ENCODE data around the gene TMEM132D. TPM values are rescaled to one million over a fixed set of nuclear protein-coding genes. Genes with fewer than 3 reads are reported as not detected.

The TMEM132D gene
- polyA plus RNA-seq, 1 experiment: not detected

GRCh38 chr12:129186952-129187351 is 716.9 kb downstream of the TMEM132D start:
- CTCF ChIA-PET: no interaction called here
- Histone ChIP-seq H3K27ac (ENCODE audit: low read depth, low read length) (no peak overlapping the region), H3K4me3 (ENCODE audit: low read depth, low read length) (no peak overlapping the region), H3K9me3 (ENCODE audit: control insufficient read depth, insufficient read depth, low read length) (peaks cover 59% of the 10 kb centered on the region), H3K27me3 (ENCODE audit: control insufficient read depth, insufficient read depth, low read length) (no peaks in the 10 kb centered on the region)
- POLR2A ChIA-PET: no interaction called here
- no peak for DNase-seq (ENCODE audit: low read depth, low spot score)
- TF ChIP-seq CTCF (IDR thresholded peaks at IDR 0.05; ENCODE audit: low read depth, low read length): no peak

GRCh38 chr12:129185855-129186254 is 718.0 kb downstream of the TMEM132D start:
- DNase-seq (ENCODE audit: low read depth, low spot score): no peak
- Histone ChIP-seq H3K27me3 (ENCODE audit: control insufficient read depth, insufficient read depth, low read length) (no peaks in the 10 kb centered on the region), H3K27ac (ENCODE audit: low read depth, low read length) (no peak overlapping the region), H3K9me3 (ENCODE audit: control insufficient read depth, insufficient read depth, low read length) (peaks cover 64% of the 10 kb centered on the region), H3K4me3 (ENCODE audit: low read depth, low read length) (no peak overlapping the region)
- TF ChIP-seq CTCF (IDR thresholded peaks at IDR 0.05; ENCODE audit: low read depth, low read length): no peak
- ChIA-PET CTCF (no interaction called here), POLR2A (no interaction called here)

- Histone ChIP-seq H3K9me3 (ENCODE audit: control insufficient read depth, insufficient read depth, low read length) (peaks cover 66% of the 10 kb centered on the region), H3K27ac (ENCODE audit: low read depth, low read length) (no peak overlapping the region), H3K27me3 (ENCODE audit: control insufficient read depth, insufficient read depth, low read length) (no peaks in the 10 kb centered on the region), H3K4me3 (ENCODE audit: low read depth, low read length) (no peak overlapping the region)
- CTCF ChIA-PET: no interaction called here
- no peak for TF ChIP-seq CTCF (IDR thresholded peaks at IDR 0.05; ENCODE audit: low read depth, low read length)
- DNase-seq (ENCODE audit: low read depth, low spot score): no peak
- POLR2A ChIA-PET: no interaction called here
Measured at GRCh38 chr12:129184127-129184928, 719.5 kb downstream of the TMEM132D start.

GRCh38 chr12:129179941-129180553 is 723.8 kb downstream of the TMEM132D start:
- Histone ChIP-seq H3K27ac (ENCODE audit: low read depth, low read length) (no peak overlapping the region), H3K27me3 (ENCODE audit: control insufficient read depth, insufficient read depth, low read length) (no peaks in the 10 kb centered on the region), H3K9me3 (ENCODE audit: control insufficient read depth, insufficient read depth, low read length) (peaks cover 60% of the 10 kb centered on the region), H3K4me3 (ENCODE audit: low read depth, low read length) (no peak overlapping the region)
- no peak for DNase-seq (ENCODE audit: low read depth, low spot score)
- TF ChIP-seq CTCF (IDR thresholded peaks at IDR 0.05; ENCODE audit: low read depth, low read length): no peak
- ChIA-PET CTCF (interaction anchor here (0.7 kb wide), 1 partner anchor 40 kb away, joined by 3 read pairs; no protein-coding TSS in a partner anchor), POLR2A (no interaction called here)

- no peak for TF ChIP-seq CTCF (IDR thresholded peaks at IDR 0.05; ENCODE audit: low read depth, low read length)
- POLR2A ChIA-PET: no interaction called here
- H3K9me3 ChIP-seq (ENCODE audit: control insufficient read depth, insufficient read depth, low read length): peaks cover 35% of the 10 kb centered on the region
- no peak overlapping the region for H3K27ac ChIP-seq (ENCODE audit: low read depth, low read length)
- CTCF ChIA-PET: no interaction called here
- no peak for DNase-seq (ENCODE audit: low read depth, low spot score)
- no peaks in the 10 kb centered on the region for H3K27me3 ChIP-seq (ENCODE audit: control insufficient read depth, insufficient read depth, low read length)
- no peak overlapping the region for H3K4me3 ChIP-seq (ENCODE audit: low read depth, low read length)
Measured at GRCh38 chr12:129169928-129170327, 733.9 kb downstream of the TMEM132D start.

Measured in AG04450 (cell line).